ENCODE data around the gene GFOD2. TPM values are rescaled to one million over a fixed set of nuclear protein-coding genes. Genes with fewer than 3 reads are reported as not detected.
"Not testable (repeated sequence)": the region's sequence is repeated elsewhere in the genome, so short reads cannot be mapped to it uniquely, and the experiment has no call there.

GFOD2 gene
- total RNA-seq, 4 donors from 2014 or later: 10.5 to 24.6 (median 17.2) TPM

- H3K27ac ChIP-seq: no peak overlapping the region
- 76 to 86% methylated on average over 6 to 7 of the region's 7 CpGs for WGBS, 2 donors
- DNase-seq (ENCODE audit: low spot score in 2 of 2): no peak
- H3K27me3 ChIP-seq: no peaks in the 10 kb centered on the region
- no peaks in the 10 kb centered on the region for H3K4me1 ChIP-seq
- TF ChIP-seq CTCF (IDR thresholded peaks at IDR 0.05): no peak
- TF ChIP-seq POLR2A (IDR thresholded peaks at IDR 0.05): no peak
- no peak for TF ChIP-seq EP300 (IDR thresholded peaks at IDR 0.05)
- H3K36me3 ChIP-seq: peaks cover 0 to 52% (median 0%) of the 10 kb centered on the region in 3 donors
- H3K9me3 ChIP-seq: no peaks in the 10 kb centered on the region
- no peak overlapping the region for H3K4me3 ChIP-seq
Measured at GRCh38 chr16:67758966-67759365, 39.9 kb upstream of the GFOD2 start.

- H3K27ac ChIP-seq: no peak overlapping the region
- H3K36me3 ChIP-seq: peaks cover 0 to 51% (median 0%) of the 10 kb centered on the region in 3 donors
- no peak overlapping the region for H3K4me3 ChIP-seq
- no peaks in the 10 kb centered on the region for H3K9me3 ChIP-seq
- no peak for DNase-seq (ENCODE audit: low spot score in 2 of 2)
- H3K4me1 ChIP-seq: no peaks in the 10 kb centered on the region
- no peak for TF ChIP-seq EP300 (IDR thresholded peaks at IDR 0.05)
- no peak for TF ChIP-seq POLR2A (IDR thresholded peaks at IDR 0.05)
- TF ChIP-seq CTCF (IDR thresholded peaks at IDR 0.05): no peak
- 94 to 96% methylated on average over 2 to 3 of the region's 3 CpGs for WGBS, 2 donors
- no peaks in the 10 kb centered on the region for H3K27me3 ChIP-seq
Measured at GRCh38 chr16:67758006-67758405, 38.9 kb upstream of the GFOD2 start.

GRCh38 chr16:67752641-67753040, 33.5 kb upstream of the GFOD2 start:
- WGBS, 2 donors: 67 to 72% methylated on average over 2 of the region's 2 CpGs
- no peaks in the 10 kb centered on the region for H3K4me1 ChIP-seq
- H3K9me3 ChIP-seq: no peaks in the 10 kb centered on the region
- DNase-seq (ENCODE audit: low spot score in 2 of 2): no peak
- H3K4me3 ChIP-seq: no peak overlapping the region
- H3K27ac ChIP-seq: no peak overlapping the region
- peaks cover 0 to 21% (median 0%) of the 10 kb centered on the region in 3 donors for H3K36me3 ChIP-seq
- TF ChIP-seq POLR2A (IDR thresholded peaks at IDR 0.05): no peak
- TF ChIP-seq CTCF (IDR thresholded peaks at IDR 0.05): no peak
- TF ChIP-seq EP300 (IDR thresholded peaks at IDR 0.05): no peak
- no peaks in the 10 kb centered on the region for H3K27me3 ChIP-seq

- not testable (repeated sequence) for H3K27ac ChIP-seq; H3K27me3 ChIP-seq; H3K4me1 ChIP-seq; H3K4me3 ChIP-seq; H3K9me3 ChIP-seq; DNase-seq (ENCODE audit: low spot score in 2 of 2)
- WGBS, 2 donors: 95 to 96% methylated on average over 3 of the region's 3 CpGs
- peaks cover 0 to 14% (median 0%) of the 10 kb centered on the region in 3 donors for H3K36me3 ChIP-seq
Measured at GRCh38 chr16:67751331-67751730, 32.2 kb upstream of the GFOD2 start.

GRCh38 chr16:67750466-67750865, 31.4 kb upstream of the GFOD2 start:
- 90 to 95% methylated on average over 6 of the region's 6 CpGs for WGBS, 2 donors

More at GRCh38 chr16:67750466-67750865, 31.4 kb upstream of the GFOD2 start:
- Histone ChIP-seq H3K27me3 (no peaks in the 10 kb centered on the region), H3K36me3 (peaks cover 0 to 14% (median 0%) of the 10 kb centered on the region in 3 donors), H3K27ac (no peak overlapping the region), H3K4me3 (no peak overlapping the region), H3K4me1 (no peaks in the 10 kb centered on the region), H3K9me3 (no peaks in the 10 kb centered on the region)
- no peak for TF ChIP-seq CTCF (IDR thresholded peaks at IDR 0.05)
- DNase-seq (ENCODE audit: low spot score in 2 of 2): no peak
